ENCODE results near the gene TCTA. TPM values are rescaled to one million over a fixed set of nuclear protein-coding genes. Genes with fewer than 3 reads are reported as not detected.

Gene TCTA
- total and polyA plus RNA-seq, 2 donors (not counting 1 experiment from before 2014, with no cell fraction given) = 46.4 to 55.9 TPM

DNA sequence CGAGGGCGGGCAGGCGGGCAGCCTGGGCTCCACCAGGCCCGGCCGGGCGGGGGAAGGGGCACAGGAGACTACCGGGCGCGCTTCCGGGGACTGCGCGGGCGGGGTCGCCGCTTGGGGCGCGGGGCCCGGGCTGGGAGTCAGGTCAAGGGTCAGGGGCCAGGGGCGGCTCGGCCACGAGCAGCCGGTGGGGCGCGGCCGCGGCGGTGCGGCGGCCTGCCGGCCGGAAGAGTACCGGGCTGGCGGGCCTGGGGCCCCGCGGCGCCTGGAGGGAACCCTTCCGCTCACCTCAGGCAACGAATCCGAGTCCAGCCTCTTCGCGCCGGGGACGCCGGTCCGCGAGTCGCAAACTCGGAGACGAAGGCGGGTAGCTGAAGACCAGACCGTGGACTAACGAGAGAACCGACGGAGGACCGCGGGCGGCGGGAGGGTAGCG is 672 bp upstream of the TCTA start:
- Mint-ChIP-seq H3K4me1 (peaks cover 74% of the 10 kb centered on the region), H3K4me3 (peak overlapping the region; percentile 96), H3K27me3 (no peaks in the 10 kb centered on the region), H3K9me3 (ENCODE audit: insufficient read depth) (no peaks in the 10 kb centered on the region), H3K27ac (peak overlapping the region; percentile 96)
- ATAC-seq (ENCODE audit: low read depth) = peak; percentile 22
- CTCF ChIA-PET = interaction anchor here (1.0 to 3.9 kb wide), 4 partner anchors 38 to 240 kb away, joined by 4 to 23 read pairs (median 10); partner anchors contain the start of genes KLHDC8B and USP4
- H3K4me3 ChIP-seq (ENCODE audit: control extremely low read depth in 1 of 5, extremely low read depth in 1 of 5, insufficient read depth in 1 of 5, low read depth in 2 of 5, low read length in 4 of 5) = peak overlapping the region; percentile 6 to 86 (median 68)
- H3K9me3 ChIP-seq (ENCODE audit: control extremely low read depth in 1 of 3, control insufficient read depth in 2 of 3, insufficient read depth in 1 of 3, low read length in 2 of 3) = no peaks in the 10 kb centered on the region
- intact Hi-C loops (cut with micrococcal nuclease) = loop anchor here (5.0 kb wide), 1 partner anchor 261 kb away; the partner anchor contains the start of gene APEH
- under 1% methylated on average over 59 of the region's 59 CpGs for WGBS (ENCODE audit: insufficient coverage)
- H3K36me3 ChIP-seq (replicated peaks in 1 of 2; ENCODE audit: control extremely low read depth in 1 of 2, control insufficient read depth in 1 of 2, extremely low read depth in 1 of 2, insufficient read depth in 2 of 2, low read length in 1 of 2) = peaks cover 0 to 13% of the 10 kb centered on the region in 2 experiments
- H3K79me2 ChIP-seq (ENCODE audit: control insufficient read depth, insufficient read depth, low read length) = peaks cover 75% of the 10 kb centered on the region
- H3K27ac ChIP-seq (ENCODE audit: low read length in 2 of 2) = peak overlapping the region; percentile 89 to 96
- H4K20me1 ChIP-seq (ENCODE audit: control insufficient read depth, insufficient read depth, low read length, poor library complexity, severe bottlenecking) = peaks cover 49% of the 10 kb centered on the region
- peaks cover 71 to 83% of the 10 kb centered on the region in 2 donors for H3K4me1 ChIP-seq (ENCODE audit: control insufficient read depth in 2 of 2, insufficient read depth in 2 of 2, low read length in 2 of 2)
- peak overlapping the region; percentile 63 for H2AFZ ChIP-seq (ENCODE audit: insufficient read depth, low read depth, low read length, poor library complexity, severe bottlenecking)
- DNase-seq = no peak
- peak overlapping the region; percentile 72 for H3K4me2 ChIP-seq (replicated peaks; ENCODE audit: low read depth, low read length, poor library complexity, severe bottlenecking)
- TF ChIP-seq, protein P1, sequence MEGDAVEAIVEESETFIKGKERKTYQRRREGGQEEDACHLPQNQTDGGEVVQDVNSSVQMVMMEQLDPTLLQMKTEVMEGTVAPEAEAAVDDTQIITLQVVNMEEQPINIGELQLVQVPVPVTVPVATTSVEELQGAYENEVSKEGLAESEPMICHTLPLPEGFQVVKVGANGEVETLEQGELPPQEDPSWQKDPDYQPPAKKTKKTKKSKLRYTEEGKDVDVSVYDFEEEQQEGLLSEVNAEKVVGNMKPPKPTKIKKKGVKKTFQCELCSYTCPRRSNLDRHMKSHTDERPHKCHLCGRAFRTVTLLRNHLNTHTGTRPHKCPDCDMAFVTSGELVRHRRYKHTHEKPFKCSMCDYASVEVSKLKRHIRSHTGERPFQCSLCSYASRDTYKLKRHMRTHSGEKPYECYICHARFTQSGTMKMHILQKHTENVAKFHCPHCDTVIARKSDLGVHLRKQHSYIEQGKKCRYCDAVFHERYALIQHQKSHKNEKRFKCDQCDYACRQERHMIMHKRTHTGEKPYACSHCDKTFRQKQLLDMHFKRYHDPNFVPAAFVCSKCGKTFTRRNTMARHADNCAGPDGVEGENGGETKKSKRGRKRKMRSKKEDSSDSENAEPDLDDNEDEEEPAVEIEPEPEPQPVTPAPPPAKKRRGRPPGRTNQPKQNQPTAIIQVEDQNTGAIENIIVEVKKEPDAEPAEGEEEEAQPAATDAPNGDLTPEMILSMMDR (IDR thresholded peaks at IDR 0.05) = no peak
- TF ChIP-seq EZH2 (IDR thresholded peaks at IDR 0.05; ENCODE audit: borderline replicate concordance, insufficient read depth, low read depth, low read length, poor library complexity, severe bottlenecking) = no peak
- POLR2A ChIA-PET = interaction anchor here (0.8 to 3.0 kb wide), 11 partner anchors 16 to 318 kb away, joined by 3 to 45 read pairs (median 6); partner anchors contain the start of genes DAG1, GPX1, NICN1 and QRICH1
- H3K9ac ChIP-seq (ENCODE audit: low read length) = peak overlapping the region; percentile 85
- H3K27me3 ChIP-seq (replicated peaks in 1 of 4; ENCODE audit: control extremely low read depth in 1 of 4, control insufficient read depth in 3 of 4, insufficient read depth in 4 of 4, low read length in 3 of 4) = no peaks in the 10 kb centered on the region

Data from B cell (primary cell).